NCI-H526 treated with DMSO at 0.1 percent for 48 hours (cell line): ENCODE results near the gene PCSK6.
"Not testable (repeated sequence)": the region's sequence is repeated elsewhere in the genome, so short reads cannot be mapped to it uniquely, and the experiment has no call there.

Experiments
- DNase-seq: peaks from one replicate; lab custom pipeline; 2025; lab: John Stamatoyannopoulos, UW

PCSK6 gene

GRCh38 chr15:101482526-101483371 is 6.8 kb downstream of the PCSK6 start:
- DNase-seq, result no peak

DNA sequence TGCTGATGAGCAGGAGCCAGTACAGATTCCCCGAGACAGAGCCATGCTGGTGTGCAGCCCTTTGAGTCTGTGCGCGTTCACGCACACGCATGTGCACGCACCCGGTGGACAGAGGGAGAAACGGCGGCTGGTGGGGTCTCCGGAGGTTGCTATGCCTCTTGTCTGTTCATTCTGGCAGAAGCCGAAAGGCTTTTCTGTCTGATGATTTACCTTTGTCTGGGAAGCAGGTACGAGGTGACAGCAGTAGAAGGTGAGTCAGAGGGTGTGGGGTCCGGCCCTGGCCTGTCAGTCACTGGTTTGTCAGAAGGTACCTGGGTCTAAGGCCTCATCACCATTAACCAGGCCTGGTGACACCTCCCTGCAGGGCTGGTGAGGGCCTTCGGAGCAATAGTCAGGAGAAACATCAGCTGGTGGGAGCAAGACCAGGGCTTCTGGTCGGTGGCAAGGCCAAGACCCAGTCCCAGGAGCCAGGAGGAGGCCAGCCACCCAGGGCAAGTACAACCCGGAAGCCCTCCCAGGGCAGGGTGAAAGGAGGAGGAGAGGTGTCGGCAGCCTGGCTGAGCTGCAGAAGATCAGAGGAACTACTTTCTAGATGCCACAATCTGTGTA is 7.5 kb downstream of the PCSK6 start:
- no peak for DNase-seq

DNA sequence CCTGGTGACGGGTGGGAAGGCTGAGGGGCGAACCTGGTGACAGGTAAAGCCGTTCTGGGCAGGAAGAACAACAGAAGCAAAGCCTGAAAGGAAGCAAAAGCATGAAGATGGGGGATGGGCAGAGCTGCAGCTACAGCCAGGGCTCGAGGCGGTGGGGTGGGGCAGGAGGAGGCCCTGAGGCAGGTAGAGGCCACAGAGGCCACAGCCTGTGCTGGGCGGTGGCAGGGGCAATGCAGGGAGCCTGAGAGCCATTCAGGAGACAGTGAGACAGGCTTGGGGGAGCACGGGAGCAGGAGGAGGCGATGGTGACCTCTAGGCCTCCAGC is 8.2 kb downstream of the PCSK6 start:
- DNase-seq, result no peak

DNA sequence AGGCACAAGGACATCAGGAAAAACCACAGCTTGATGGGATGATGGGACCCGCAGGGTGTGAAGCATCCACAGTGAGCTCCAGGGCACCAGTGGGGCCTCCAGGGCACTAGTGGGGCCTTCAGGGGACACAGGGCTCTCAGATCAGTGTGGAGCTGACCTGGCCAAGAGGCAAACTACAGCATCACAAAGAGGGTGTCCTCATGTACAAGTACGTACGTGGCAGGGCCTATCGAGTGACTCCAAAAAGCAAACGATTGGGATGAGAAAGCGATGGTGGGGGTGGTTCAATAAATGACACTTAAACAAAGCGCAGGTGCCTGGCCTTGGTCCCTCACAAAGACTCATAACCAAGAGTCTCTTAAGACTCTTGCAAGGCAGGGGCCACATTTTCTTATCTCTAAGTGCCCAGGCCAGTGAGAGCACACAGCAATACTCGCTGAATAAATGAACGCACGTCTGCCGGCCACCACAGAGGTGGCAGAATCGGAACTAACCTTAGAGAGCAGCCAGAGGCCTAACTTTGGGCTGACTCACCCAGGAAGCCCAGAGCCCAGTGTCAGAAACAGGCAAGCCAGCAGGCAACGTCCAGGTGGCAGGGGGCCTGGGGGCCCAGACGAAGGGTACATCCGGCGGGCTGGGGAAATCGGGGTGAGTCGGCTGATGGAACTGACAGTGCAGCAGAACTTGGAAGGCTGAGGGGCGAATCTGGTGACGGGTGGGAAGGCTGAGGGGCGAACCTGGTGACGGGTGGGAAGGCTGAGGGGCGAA is 8.7 kb downstream of the PCSK6 start:
- DNase-seq, result no peak

DNA sequence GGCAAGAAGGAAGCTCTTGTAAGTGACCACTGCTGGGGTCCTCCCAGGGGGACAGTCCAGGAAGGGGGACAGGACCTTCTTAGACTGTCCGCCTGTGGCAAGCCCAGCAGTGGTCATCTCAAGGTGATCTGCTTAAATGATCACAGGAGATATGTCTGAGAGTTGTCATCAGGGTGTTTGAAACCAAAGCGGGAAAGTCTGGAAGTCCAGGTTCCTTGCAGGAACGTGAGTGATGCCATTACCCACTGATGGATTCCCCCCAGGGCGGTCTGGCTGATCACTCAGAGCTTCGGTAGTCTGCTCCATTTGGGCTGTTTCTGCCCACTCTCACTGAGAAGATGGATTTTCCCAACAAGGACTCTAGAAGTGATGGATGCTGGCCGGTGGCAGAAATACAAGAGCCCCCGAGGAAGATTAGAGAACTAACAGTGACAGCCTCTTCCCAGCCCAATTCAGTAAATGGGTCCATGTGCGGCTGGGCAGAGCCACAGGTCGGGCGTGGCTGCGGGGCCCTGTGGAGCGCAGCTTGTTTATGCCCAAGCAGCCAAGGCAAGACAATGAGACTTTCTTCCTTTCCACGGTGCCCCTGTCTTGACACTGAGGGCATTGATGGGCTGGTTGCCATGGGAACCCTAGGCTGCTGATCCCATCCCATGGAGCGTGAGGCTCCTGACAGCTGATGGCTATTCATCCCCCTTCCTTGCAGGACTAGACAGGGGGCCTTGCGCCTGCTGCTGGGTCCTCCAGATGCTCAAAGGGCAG is 9.5 kb downstream of the PCSK6 start:
- no peak for DNase-seq

DNA sequence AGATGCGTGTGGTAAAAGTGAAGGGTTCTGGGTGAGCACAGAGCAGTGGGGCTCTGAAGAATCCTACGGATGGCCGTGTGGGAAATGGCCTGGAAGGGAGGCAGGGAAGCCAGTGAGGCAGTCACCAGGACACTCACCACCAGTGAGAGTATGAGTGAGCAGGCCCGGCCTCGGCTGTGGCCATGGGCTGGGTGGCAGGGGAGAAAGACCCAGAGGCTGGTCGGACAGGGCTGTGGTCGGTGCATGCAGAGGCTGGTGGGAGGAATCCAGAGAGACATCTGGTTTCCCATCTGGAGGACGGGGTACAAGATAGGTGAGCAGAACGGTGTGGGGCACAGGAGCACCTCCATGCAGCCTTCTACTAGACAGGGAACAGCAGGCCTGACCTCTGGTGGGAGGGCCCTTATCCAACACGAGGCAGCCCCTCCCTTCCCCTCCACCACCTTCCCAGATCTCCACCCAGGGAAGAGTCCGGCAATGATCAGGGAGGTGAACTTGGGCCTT is 10.1 kb downstream of the PCSK6 start:
- DNase-seq, result no peak

DNA sequence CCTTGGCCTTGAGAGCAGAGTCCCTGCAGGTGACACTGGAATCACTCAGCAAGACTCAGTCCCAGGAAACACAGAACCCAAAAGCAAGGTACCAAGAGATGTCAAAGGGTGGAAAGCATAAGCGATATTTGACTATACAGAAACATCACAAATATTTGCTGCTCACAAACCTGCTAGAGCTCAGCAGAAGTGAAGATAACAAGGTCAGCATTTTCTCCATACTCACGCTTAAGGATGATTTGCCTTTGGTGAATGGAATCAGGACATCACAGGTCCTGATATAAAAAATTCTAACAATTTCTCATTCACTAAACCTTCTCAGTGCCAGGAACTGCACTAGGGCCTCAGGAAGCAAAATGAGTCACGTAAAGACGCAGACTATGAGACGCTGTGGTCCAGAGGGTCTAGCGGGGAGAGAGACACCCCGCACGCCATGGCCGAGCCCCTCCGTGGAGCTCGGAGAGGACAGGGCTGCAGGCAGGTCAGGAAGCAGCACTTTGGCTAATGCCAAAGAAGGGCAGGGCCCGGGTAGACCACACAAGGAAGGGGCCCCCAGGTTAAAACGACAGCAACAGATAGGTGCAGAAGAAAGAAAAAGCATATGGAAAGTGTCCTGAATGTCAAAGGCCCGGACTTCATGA is 10.7 kb downstream of the PCSK6 start:
- no peak for DNase-seq

DNA sequence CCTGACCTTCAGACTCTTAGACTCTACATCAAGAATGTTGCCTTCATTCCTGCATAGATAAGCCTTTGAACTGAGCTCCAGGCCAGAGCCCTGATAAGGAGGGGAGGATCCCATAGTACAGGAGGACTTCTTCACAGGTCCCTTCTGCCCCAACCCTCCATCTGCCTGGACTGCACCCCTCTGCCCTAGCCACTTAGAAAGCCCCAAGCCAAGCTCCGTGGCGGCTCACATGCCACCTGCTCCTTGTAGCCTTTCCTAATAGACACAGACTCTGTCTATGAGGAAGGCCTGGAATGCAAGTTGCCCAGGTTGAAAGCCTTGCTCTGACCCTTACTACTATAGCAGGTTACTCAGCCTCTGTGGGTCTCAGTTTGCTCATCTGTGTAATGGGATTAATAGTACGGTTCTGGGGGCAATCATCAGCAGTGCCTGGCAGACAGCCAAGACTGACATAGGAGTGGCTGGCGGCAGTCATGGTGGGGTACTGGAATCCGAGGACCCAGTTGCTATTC is 11.6 kb downstream of the PCSK6 start:
- DNase-seq, result no peak

DNA sequence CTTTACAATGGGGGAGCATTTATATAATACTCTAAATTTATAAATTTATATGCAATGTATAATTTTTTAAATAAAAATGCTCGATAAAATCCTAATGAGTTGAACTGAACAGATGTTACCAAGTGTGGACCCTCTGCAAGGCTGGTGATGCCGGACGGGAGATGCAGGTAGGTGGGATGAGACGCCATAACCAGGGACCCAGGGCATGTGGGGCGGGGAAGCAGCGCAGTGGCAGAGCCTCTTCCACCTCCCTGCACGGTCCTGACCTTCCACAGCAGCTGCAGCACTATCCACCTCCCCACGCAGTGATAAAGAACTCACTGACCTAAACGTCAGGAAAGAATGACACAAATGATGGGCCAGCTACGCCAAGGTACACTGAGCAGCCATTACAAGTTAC is 12.8 kb downstream of the PCSK6 start:
- DNase-seq, result no peak

GRCh38 chr15:101474983-101475382 is 14.5 kb downstream of the PCSK6 start:
- DNase-seq, result no peak

- DNase-seq, result no peak
Measured at GRCh38 chr15:101474233-101474632, 15.3 kb downstream of the PCSK6 start.

DNA sequence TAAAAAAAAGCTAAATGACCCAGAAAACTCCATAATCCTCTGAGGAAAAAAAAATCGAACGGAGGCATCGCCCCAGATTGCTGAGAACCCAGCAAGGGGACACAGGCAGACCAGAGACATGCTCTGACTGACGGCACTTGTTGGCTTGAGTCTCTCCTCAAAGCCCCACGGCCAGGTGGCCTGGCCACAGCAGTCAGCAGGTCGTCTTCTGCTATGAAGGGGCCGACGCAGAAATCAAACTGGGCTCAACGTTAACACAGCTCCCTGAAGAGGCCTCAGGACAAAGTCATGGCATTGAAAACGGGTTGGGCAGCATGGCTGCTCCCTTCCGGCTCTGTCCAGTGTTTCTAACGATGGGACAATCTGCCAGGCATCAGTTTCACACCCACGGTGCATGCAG is 17.5 kb downstream of the PCSK6 start:
- no peak for DNase-seq

- DNase-seq, result no peak
Measured at GRCh38 chr15:101470548-101471239, 18.8 kb downstream of the PCSK6 start.

DNA sequence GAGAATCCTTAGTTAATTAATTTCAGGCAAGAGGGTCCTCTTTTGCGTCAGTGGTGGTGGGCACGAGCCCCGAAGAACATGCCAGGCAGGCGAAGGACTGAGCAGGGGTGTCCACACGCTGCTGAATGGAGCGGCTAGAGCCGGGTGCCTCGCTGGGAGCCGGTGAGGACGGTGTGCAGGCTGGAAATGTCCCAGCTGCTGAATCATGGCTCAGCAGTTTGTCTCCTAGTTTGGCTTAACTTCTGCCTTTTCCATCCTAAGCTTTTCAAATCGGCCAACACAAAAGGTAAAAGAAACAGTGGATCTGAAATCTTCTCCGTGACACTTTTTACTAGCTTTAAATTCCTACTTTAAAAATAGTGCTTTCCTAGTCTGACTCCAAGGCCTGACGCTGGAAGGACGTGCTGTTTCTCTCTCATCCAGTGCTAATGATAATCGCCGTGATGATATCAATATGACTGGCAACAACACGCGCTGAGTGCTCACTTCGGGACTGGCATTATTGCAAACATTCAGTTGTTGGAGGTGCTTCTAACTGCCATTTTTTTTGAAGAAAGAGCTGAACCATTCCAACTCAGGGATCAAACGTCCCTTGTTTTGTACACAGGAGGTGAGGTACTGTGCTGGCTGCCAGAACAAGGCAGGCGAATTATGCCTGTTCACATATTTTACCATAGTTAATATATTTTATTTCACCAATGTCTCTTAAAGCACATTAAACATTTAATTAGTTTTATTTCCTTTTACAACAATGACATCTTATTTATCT is 19.8 kb downstream of the PCSK6 start:
- DNase-seq, result no peak

DNA sequence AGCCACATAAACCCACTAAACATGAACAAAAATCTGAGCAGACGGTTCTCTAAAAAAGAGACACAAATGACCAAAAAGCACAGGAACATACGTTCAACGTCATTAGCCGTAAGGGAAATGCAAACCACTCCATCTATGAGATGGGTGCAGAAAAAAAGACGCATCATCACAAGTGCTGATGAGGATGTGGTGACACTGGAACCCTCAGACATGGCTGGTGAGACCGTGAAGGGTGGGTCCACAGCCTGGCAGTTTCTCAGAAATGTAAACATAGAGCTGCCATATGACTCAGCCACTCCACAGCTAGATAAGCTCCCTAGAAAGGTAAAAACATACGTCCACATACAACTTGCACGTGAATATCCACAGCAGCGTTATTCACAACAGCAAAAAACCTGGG is 23.3 kb downstream of the PCSK6 start:
- DNase-seq, result no peak

- no peak for DNase-seq
Measured at GRCh38 chr15:101464999-101465669, 24.4 kb downstream of the PCSK6 start.

DNA sequence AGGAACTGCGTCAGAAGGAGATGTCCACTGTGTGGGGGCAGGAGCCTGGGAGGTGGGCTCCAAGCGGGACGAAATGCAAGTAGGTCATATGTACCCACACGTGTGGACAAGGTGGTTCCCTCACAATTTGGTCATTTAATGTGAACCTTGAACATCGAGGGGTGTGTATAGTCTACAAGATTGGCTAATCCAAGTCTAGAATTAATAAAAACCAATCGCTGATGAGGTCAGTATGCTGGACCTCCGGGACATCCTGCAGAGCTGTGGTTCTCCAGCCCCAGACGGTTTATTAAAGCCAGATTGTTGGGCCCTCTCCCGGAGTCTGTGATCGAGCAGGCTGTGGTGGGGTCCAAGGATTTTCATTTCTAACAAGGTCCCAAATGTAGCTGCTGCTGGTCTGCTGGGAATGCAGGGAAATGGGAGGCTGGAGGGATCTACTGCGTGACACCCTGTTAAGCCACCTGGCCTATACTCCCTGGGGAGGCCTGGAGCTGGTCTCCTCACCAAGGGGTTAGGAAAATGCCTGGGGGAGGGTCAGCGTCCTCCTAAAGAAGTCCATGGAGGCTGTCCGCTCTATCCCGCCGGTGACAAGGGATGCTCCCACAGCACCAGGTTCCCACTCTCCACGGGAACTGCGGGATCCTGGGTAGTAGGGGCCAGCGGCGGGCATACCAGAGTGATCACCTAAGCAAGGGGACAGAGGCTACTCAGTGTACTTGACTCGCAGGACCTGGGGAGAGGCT is 25.1 kb downstream of the PCSK6 start:
- DNase-seq, result no peak

GRCh38 chr15:101463696-101464095 is 25.8 kb downstream of the PCSK6 start:
- not testable (repeated sequence) for DNase-seq

GRCh38 chr15:101463270-101463669 is 26.2 kb downstream of the PCSK6 start:
- DNase-seq, result no peak
